GM18517 (cell line): ENCODE results near the gene PPP1R13B.

Experiments used
- ATAC-seq: cut with Tn5 transposase; IDR thresholded peaks from one replicate; pipeline ENCODE4 v1.9.1; 2021; ENCODE audit warnings: mild to moderate bottlenecking, moderate library complexity; ENCODE audit not compliant: unreplicated experiment

PPP1R13B gene

GRCh38 chr14:103716091-103716801, 131.1 kb downstream of the PPP1R13B start:
- ATAC-seq: no peak

- peak; percentile 98 for ATAC-seq
These were observed 132.0 kb downstream of the PPP1R13B start, which contains the start of the genes XRCC3 and ZFYVE21 for GRCh38 chr14:103715052-103716000. Gene XRCC3, minus strand, starts transcription at chr14:103715451. Its CDS starts 4,364 bp downstream, at chr14:103711087. Gene ZFYVE21, plus strand, starts transcription at chr14:103715810. Its CDS starts 32 bp downstream, at chr14:103715842.

GRCh38 chr14:103714063-103714724, 133.2 kb downstream of the PPP1R13B start:
- no peak for ATAC-seq

- ATAC-seq: no peak
These were observed 133.9 kb downstream of the PPP1R13B start for GRCh38 chr14:103713304-103714062.

- no peak for ATAC-seq
These were observed 134.6 kb downstream of the PPP1R13B start for GRCh38 chr14:103712633-103713247.

- ATAC-seq: no peak
These were observed 135.6 kb downstream of the PPP1R13B start for GRCh38 chr14:103711516-103712431.

- ATAC-seq: no peak
These were observed 136.5 kb downstream of the PPP1R13B start for GRCh38 chr14:103710771-103711377.

- ATAC-seq: no peak
These were observed 137.6 kb downstream of the PPP1R13B start for GRCh38 chr14:103709814-103710213.

GRCh38 chr14:103708750-103709187, 138.6 kb downstream of the PPP1R13B start:
- no peak for ATAC-seq

GRCh38 chr14:103707329-103708263, 139.8 kb downstream of the PPP1R13B start:
- ATAC-seq: no peak

- no peak for ATAC-seq
These were observed 140.6 kb downstream of the PPP1R13B start for GRCh38 chr14:103706551-103707328.

GRCh38 chr14:103705504-103706284, 141.7 kb downstream of the PPP1R13B start:
- ATAC-seq: no peak

GRCh38 chr14:103705118-103705503, 142.3 kb downstream of the PPP1R13B start:
- ATAC-seq: no peak

GRCh38 chr14:103704708-103705107, 142.7 kb downstream of the PPP1R13B start:
- ATAC-seq: no peak

GRCh38 chr14:103703433-103704385, 143.7 kb downstream of the PPP1R13B start:
- ATAC-seq: no peak
